Measurements from ENCODE around the gene JARID2. TPM values are rescaled to one million over a fixed set of nuclear protein-coding genes. Genes with fewer than 3 reads are reported as not detected.

The JARID2 gene
- total RNA-seq, 1 experiment from 2014 or later, result 23.6 TPM

GRCh38 chr6:15434263-15434662 lies 188.4 kb downstream of the JARID2 start:
- intact Hi-C loops (cut with micrococcal nuclease), result no loop called here
- Histone ChIP-seq H3K27ac (ENCODE audit: low read depth, low read length) (no peak overlapping the region), H3K27me3 (ENCODE audit: insufficient read depth, low read length) (no peaks in the 10 kb centered on the region), H3K4me1 (ENCODE audit: control insufficient read depth in 1 of 2, insufficient read depth in 2 of 2, low read length in 2 of 2) (no peaks in the 10 kb centered on the region; a peak in 1 of 4 replicates), H4K20me1 (ENCODE audit: insufficient read depth) (no peaks in the 10 kb centered on the region), H2AFZ (ENCODE audit: low read depth, low read length, poor library complexity, severe bottlenecking) (no peak overlapping the region), H3K4me2 (ENCODE audit: low read length) (no peak overlapping the region), H3K4me3 (replicated peaks in 1 of 2; ENCODE audit: low read depth in 1 of 2, low read length in 2 of 2) (no peak overlapping the region), H3K36me3 (ENCODE audit: control insufficient read depth in 1 of 2, insufficient read depth in 2 of 2, low read length in 2 of 2) (no peaks in the 10 kb centered on the region), H3K9me3 (ENCODE audit: control insufficient read depth in 1 of 2, insufficient read depth in 1 of 2, low read depth in 1 of 2, low read length in 2 of 2) (no peaks in the 10 kb centered on the region), H3K9me2 (ENCODE audit: insufficient read depth) (no peaks in the 10 kb centered on the region), H3K9ac (ENCODE audit: low read length) (no peak overlapping the region), H3K79me2 (ENCODE audit: insufficient read depth, low read length) (peaks cover 49% of the 10 kb centered on the region)
- no peak for DNase-seq (ENCODE audit: low read depth, low spot score)
- TF ChIP-seq CBX3 (IDR thresholded peaks at IDR 0.05; ENCODE audit: low read depth) (no peak), YY1 (IDR thresholded peaks at IDR 0.05; ENCODE audit: extremely low read depth, insufficient replicate concordance, low read depth, low read length) (no peak), TCF7L2 (IDR thresholded peaks at IDR 0.05; ENCODE audit: borderline replicate concordance, extremely low read depth, insufficient read depth, insufficient read length) (no peak), SRF (IDR thresholded peaks at IDR 0.05; ENCODE audit: low read depth) (no peak), SIN3A (IDR thresholded peaks at IDR 0.05; ENCODE audit: low read depth) (no peak), ATF3 (IDR thresholded peaks at IDR 0.05) (no peak), ZBTB33 (IDR thresholded peaks at IDR 0.05; ENCODE audit: extremely low read depth, insufficient replicate concordance, low read length) (no peak), JUND (IDR thresholded peaks at IDR 0.05) (no peak), REST (IDR thresholded peaks at IDR 0.05; ENCODE audit: low read depth) (no peak), ZFX (IDR thresholded peaks at IDR 0.05) (no peak), CTCF (IDR thresholded peaks at IDR 0.05 in 2 of 3, conservative IDR thresholded peaks at IDR 0.05 in 1 of 3; ENCODE audit: borderline replicate concordance in 1 of 3, insufficient read depth in 1 of 3, low read depth in 2 of 3, low read length in 2 of 3) (no peak), EZH2 (IDR thresholded peaks at IDR 0.05) (no peak), FOSL1 (IDR thresholded peaks at IDR 0.05; ENCODE audit: low read depth) (no peak), MAX (IDR thresholded peaks at IDR 0.05) (no peak), CEBPB (IDR thresholded peaks at IDR 0.05; ENCODE audit: low read depth) (no peak), POLR2AphosphoS5 (IDR thresholded peaks at IDR 0.05; ENCODE audit: low read depth, low read length) (no peak), EGR1 (IDR thresholded peaks at IDR 0.05; ENCODE audit: low read depth) (no peak), ELF1 (IDR thresholded peaks at IDR 0.05; ENCODE audit: borderline replicate concordance, low read depth) (no peak), RAD21 (IDR thresholded peaks at IDR 0.05; ENCODE audit: low read depth) (no peak), POLR2A (IDR thresholded peaks at IDR 0.05; ENCODE audit: borderline replicate concordance, extremely low read depth, insufficient read depth, insufficient read length) (no peak)
- no peak for ATAC-seq
- RAD21 ChIA-PET (ENCODE audit: low non-redundant PET in 1 of 2, low total read pairs in 2 of 2, uncharacterized antibody in 2 of 2, unreplicated experiment in 2 of 2), result no interaction called here
- no TSS peak for BruUV-seq (replicated peaks)
- CTCF ChIA-PET, result no interaction called here
- POLR2A ChIA-PET, result no interaction called here
